Loucy (cell line): ENCODE measurements around the gene LOXHD1.

Experiments used
- H2AFZ ChIP-seq: fragments of 200-600 bp; sonication (generic); 2 replicates; pipeline ENCODE4 v1.6.0; 2016; ENCODE audit warnings: antibody characterized with exemption, mild to moderate bottlenecking, low read length, moderate library complexity
- H3F3A ChIP-seq: fragments of 200-600 bp; 2 replicates; pipeline ENCODE4 v1.6.0; 2016; ENCODE audit warnings: antibody characterized with exemption, low read depth, mild to moderate bottlenecking
- H3K27me3 ChIP-seq: fragments of 200-600 bp; sonication (generic); 2 replicates; pipeline ENCODE4 v1.6.1; 2014; ENCODE audit warnings: low read length, mild to moderate bottlenecking; ENCODE audit not compliant: insufficient read depth, poor library complexity, severe bottlenecking
- H3K36me3 ChIP-seq: fragments of 200-600 bp; sonication (generic); 2 replicates; pipeline ENCODE4 v1.6.1; 2016; ENCODE audit warnings: low read length; ENCODE audit not compliant: insufficient read depth
- H3K4me1 ChIP-seq: fragments of 200-600 bp; sonication (generic); 2 replicates; pipeline ENCODE4 v1.5.1; 2014; ENCODE audit warnings: low read length, mild to moderate bottlenecking; ENCODE audit not compliant: insufficient read depth, poor library complexity, severe bottlenecking
- H3K4me2 ChIP-seq: fragments of 200-600 bp; sonication (generic); 2 replicates; pipeline ENCODE4 v1.6.0; 2014; ENCODE audit warnings: antibody characterized with exemption, low read length, low read depth, mild to moderate bottlenecking; ENCODE audit not compliant: poor library complexity, severe bottlenecking
- H3K4me3 ChIP-seq: fragments of 200-600 bp; sonication (generic); 2 replicates; pipeline ENCODE4 v1.5.1; 2014; ENCODE audit warnings: low read length, mild to moderate bottlenecking, mixed read lengths; ENCODE audit not compliant: poor library complexity, severe bottlenecking
- H3K79me2 ChIP-seq: fragments of 200-600 bp; sonication (generic); 2 replicates; pipeline ENCODE4 v1.6.1; 2014; ENCODE audit warnings: low read length; ENCODE audit not compliant: insufficient read depth
- H3K9ac ChIP-seq: fragments of 200-600 bp; sonication (generic); 2 replicates; pipeline ENCODE4 v1.6.0; 2014; ENCODE audit warnings: mild to moderate bottlenecking, low read depth, low read length, moderate library complexity; ENCODE audit not compliant: poor library complexity, severe bottlenecking
- H3K9me2 ChIP-seq: fragments of 200-600 bp; sonication (generic); replicated peaks from 2 replicates; pipeline ENCODE4 v1.6.1; 2016; ENCODE audit warnings: low read depth, low read length, mixed read lengths
- H3K9me3 ChIP-seq: fragments of 200-600 bp; sonication (generic); 2 replicates; pipeline ENCODE4 v1.6.1; 2014; ENCODE audit warnings: mild to moderate bottlenecking, antibody characterized with exemption, low read length, low read depth; ENCODE audit not compliant: insufficient read depth
- H4K20me1 ChIP-seq: fragments of 200-600 bp; sonication (generic); 2 replicates; pipeline ENCODE4 v1.6.0; 2014; ENCODE audit warnings: antibody characterized with exemption, low read length, mild to moderate bottlenecking; ENCODE audit not compliant: insufficient read depth, poor library complexity, severe bottlenecking
- EZH2phosphoT487 ChIP-seq: fragments of 200-600 bp; IDR thresholded peaks from 2 replicates; pipeline ENCODE4 v1.6.1; 2018; ENCODE audit warnings: antibody characterized with exemption, mild to moderate bottlenecking, moderate library complexity, borderline replicate concordance
- TF ChIP-seq, protein P1 (sequence below): fragments of 200-600 bp; sonication (generic); conservative IDR thresholded peaks from 2 replicates; pipeline ENCODE4 v1.5.1; 2014; ENCODE audit warnings: mild to moderate bottlenecking, antibody characterized with exemption, low read length

The LOXHD1 gene

DNA sequence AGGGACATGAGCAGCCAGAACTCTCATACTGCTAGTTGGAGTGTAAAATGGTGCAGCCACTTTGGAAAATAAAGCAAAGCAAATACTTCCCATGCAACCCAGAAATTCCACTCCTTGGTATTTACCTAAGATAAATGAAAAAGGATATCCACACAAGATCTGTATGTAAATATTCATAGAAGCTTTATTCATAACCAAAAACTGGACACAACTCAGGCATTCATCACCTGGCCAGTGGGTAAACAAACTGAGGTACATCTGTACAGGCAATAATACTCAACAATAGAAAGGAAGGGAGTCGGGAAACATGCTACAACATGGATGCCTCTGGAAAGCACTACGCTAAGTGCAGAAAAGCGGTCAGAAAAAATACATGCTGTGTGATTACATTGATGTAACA is 2.5 kb upstream of the LOXHD1 start:
- no peaks in the 10 kb centered on the region for H3K27me3 ChIP-seq
- no peak overlapping the region for H2AFZ ChIP-seq
- no peak overlapping the region for H3K9ac ChIP-seq
- H3K9me2 ChIP-seq, result no peaks in the 10 kb centered on the region
- no peaks in the 10 kb centered on the region for H3K9me3 ChIP-seq
- H3K4me2 ChIP-seq, result no peak overlapping the region
- H3K36me3 ChIP-seq, result no peaks in the 10 kb centered on the region
- TF ChIP-seq EZH2phosphoT487, result no peak
- no peaks in the 10 kb centered on the region for H4K20me1 ChIP-seq
- H3K79me2 ChIP-seq, result no peaks in the 10 kb centered on the region
- H3F3A ChIP-seq, result no peaks in the 10 kb centered on the region
- no peak overlapping the region for H3K4me3 ChIP-seq
- H3K4me1 ChIP-seq, result no peaks in the 10 kb centered on the region

DNA sequence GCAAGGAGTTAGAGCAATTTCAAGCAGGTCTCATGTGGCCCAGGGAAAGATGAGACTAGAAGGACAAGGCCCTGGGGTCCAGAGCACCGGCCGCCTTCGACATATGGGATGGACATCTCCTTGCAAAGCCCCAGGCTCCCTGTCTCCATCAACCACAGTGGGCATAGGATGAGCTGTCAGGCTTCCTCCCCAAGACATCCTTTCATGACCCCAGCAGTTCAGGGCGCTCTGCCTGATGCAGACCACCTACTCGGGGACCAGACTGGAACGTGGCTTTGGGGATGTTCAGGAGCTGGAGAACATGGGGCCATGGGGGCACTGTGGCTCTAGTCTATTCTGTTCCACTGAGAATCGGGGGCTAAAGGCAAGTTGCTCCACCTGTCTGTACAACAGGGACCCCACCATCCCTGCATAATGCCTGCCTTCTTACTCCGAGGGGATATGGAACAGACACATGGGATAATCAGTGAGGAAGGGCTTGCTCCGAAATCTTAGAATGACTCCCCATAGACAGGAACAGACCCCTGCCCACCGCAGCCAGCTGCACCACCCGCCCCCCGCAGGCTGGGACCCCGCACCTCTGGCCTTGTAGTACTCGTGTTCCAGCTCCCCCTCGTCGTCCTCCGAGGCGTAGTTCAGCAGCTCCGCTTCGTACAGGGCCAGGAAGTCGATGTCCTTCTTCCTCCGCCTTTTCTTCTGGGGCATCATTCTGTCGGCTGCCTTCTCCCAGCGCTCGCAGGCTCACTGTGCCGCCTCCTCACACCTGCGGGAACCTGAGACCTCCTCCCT is 500 bp downstream of the LOXHD1 start:
- TF ChIP-seq EZH2phosphoT487, result no peak
- TF ChIP-seq, protein P1, sequence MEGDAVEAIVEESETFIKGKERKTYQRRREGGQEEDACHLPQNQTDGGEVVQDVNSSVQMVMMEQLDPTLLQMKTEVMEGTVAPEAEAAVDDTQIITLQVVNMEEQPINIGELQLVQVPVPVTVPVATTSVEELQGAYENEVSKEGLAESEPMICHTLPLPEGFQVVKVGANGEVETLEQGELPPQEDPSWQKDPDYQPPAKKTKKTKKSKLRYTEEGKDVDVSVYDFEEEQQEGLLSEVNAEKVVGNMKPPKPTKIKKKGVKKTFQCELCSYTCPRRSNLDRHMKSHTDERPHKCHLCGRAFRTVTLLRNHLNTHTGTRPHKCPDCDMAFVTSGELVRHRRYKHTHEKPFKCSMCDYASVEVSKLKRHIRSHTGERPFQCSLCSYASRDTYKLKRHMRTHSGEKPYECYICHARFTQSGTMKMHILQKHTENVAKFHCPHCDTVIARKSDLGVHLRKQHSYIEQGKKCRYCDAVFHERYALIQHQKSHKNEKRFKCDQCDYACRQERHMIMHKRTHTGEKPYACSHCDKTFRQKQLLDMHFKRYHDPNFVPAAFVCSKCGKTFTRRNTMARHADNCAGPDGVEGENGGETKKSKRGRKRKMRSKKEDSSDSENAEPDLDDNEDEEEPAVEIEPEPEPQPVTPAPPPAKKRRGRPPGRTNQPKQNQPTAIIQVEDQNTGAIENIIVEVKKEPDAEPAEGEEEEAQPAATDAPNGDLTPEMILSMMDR, result no peak
- no peaks in the 10 kb centered on the region for H3K27me3 ChIP-seq
- no peak overlapping the region for H2AFZ ChIP-seq
- H3K9ac ChIP-seq, result no peak overlapping the region
- H3F3A ChIP-seq, result no peaks in the 10 kb centered on the region
- H3K79me2 ChIP-seq, result no peaks in the 10 kb centered on the region
- no peaks in the 10 kb centered on the region for H4K20me1 ChIP-seq
- no peaks in the 10 kb centered on the region for H3K9me2 ChIP-seq
- H3K4me3 ChIP-seq, result no peak overlapping the region
- no peaks in the 10 kb centered on the region for H3K4me1 ChIP-seq
- no peak overlapping the region for H3K4me2 ChIP-seq
- H3K9me3 ChIP-seq, result no peaks in the 10 kb centered on the region
- H3K36me3 ChIP-seq, result no peaks in the 10 kb centered on the region

DNA sequence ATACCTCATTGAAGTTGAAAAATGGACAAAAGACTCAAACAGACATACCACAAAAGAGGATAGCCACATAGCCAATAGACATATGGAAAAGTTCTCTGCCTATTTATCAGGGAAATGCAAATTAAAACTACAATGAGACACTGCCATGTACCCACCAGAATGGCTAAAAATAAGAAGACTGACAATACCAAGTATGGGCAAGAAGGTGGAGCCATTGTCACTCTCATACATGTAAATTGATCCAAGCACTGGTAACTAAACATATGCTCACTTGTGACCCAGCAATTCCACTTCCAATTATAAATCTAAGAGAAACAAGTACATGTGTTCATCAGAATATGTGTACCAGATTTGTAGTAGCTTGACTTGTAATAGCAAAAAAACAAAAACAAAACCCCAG is 4.6 kb downstream of the LOXHD1 start:
- Histone ChIP-seq H3K9ac (no peak overlapping the region), H3K4me3 (no peak overlapping the region), H4K20me1 (no peaks in the 10 kb centered on the region), H3K36me3 (no peaks in the 10 kb centered on the region), H3F3A (no peaks in the 10 kb centered on the region), H3K27me3 (no peaks in the 10 kb centered on the region), H3K4me1 (no peaks in the 10 kb centered on the region), H3K9me3 (no peaks in the 10 kb centered on the region), H3K79me2 (no peaks in the 10 kb centered on the region), H3K9me2 (no peaks in the 10 kb centered on the region), H3K4me2 (no peak overlapping the region), H2AFZ (no peak overlapping the region)
- TF ChIP-seq, protein P1, result no peak
- TF ChIP-seq EZH2phosphoT487, result no peak

DNA sequence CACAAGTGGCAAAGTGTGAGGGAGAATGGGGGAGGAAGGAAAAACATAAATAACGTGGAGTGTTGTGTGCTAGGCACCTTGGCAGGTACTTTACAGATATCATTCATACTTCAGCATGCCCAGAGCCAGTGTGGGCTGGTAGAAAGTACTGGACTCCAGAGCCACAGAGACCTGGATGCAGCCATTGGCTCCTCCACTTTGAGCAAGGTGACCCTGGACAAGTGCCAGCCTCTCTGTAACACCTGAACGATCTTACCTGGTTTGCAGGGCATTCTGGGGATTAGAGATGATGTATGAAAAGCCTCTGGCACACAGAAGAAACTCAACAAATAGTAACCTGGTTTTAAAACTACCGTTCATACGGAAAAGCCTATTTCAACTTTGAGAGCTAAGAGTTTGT is 6.3 kb downstream of the LOXHD1 start:
- Histone ChIP-seq H3K79me2 (no peaks in the 10 kb centered on the region), H3K4me2 (no peak overlapping the region), H3K9me2 (no peaks in the 10 kb centered on the region), H3K36me3 (no peaks in the 10 kb centered on the region), H3K9me3 (no peaks in the 10 kb centered on the region), H4K20me1 (no peaks in the 10 kb centered on the region), H3F3A (no peaks in the 10 kb centered on the region), H3K4me1 (no peaks in the 10 kb centered on the region), H3K27me3 (no peaks in the 10 kb centered on the region), H3K4me3 (no peak overlapping the region), H3K9ac (no peak overlapping the region), H2AFZ (no peak overlapping the region)
- no peak for TF ChIP-seq EZH2phosphoT487
- TF ChIP-seq, protein P1, result no peak
